ENCODE measurements around the gene PDE5A. TPM values are rescaled to one million over a fixed set of nuclear protein-coding genes. Genes with fewer than 3 reads are reported as not detected.

The PDE5A gene
- polyA plus RNA-seq, 6 donors from 2014 or later, result 0.46 to 2.5 (median 1.9) TPM

DNA sequence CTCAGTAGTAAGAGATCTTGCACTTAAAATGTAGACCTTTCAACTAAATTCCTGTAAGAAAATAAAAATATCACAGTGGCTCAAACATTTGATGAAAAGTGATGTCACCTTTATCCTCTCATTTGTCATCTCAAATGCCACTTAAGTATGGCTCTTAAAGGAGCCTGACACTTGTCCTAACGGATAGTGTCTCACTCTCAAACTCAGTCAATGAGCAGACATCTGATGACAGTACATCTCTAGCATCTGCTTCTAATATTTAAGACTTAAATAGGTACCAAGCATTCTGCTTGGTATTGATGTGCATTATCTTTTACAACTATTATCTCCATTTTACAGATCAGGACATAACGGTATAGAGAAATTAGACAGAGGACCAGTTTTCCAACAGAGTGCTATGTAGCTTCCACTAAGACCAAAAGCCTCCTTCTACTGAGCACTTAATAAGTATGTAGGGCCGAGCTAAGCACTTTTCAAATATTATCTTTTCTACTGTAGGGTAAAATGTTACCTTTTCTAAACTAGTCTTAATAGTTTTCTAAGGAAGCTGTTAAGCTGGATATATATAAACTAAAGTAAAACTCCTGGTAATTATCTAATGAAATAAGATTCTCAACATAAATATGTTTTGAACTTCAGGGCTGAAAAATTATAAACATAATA, 110.2 kb downstream of the PDE5A start:
- peaks cover 3 to 5% of the 10 kb centered on the region in 2 donors for H3K36me3 Mint-ChIP-seq
- ATAC-seq (ENCODE audit: low read depth in 2 of 2), result no peak
- no peak overlapping the region for H3K4me3 Mint-ChIP-seq
- H3K27me3 Mint-ChIP-seq, result no peaks in the 10 kb centered on the region
- no peaks in the 10 kb centered on the region for H3K9me3 Mint-ChIP-seq
- no peaks in the 10 kb centered on the region for H3K4me1 Mint-ChIP-seq
- no peak for DNase-seq
- no peak overlapping the region for H3K27ac Mint-ChIP-seq

DNA sequence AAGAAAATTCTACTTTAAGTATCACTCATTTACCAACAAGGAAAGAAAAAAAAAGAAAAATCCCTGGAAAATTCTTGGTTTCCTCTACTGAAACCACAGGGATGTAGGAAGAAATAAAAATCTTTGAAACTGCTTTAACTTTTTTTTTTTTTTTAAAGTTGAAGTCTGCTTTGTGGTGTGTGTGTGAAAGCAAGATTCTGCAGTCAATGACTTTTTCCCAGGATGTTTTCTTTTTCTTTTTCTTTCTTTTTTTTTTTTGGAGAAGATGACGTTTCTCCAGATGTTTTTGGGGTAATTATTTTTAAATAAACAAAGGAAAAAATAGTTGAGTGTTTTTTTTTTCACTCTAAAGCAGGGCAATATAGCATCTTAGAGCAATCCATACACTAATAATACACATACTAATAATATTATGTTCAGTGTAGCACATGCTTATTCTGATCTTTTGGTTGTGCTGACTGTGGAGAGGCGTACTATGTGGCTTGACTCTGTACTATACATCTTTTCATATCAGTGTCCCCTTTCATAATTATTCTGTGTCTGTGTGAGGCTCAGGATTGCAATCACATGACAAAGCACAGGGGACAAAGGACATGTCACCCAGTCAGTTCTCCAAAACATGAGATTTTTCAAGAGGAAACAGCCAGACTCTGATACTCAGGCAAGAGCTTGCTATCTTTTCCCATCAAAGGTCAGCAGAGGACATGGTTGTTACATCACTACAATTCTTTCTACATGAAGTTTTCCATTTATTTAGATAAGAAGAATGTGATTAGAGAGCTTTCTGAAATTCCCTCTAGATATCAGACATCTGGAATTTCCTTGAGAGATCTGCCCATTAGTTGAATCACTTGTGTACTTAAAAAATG, 111.0 kb downstream of the PDE5A start:
- Mint-ChIP-seq H3K36me3 (peaks cover 5 to 11% of the 10 kb centered on the region in 2 donors), H3K27ac (no peak overlapping the region), H3K27me3 (no peaks in the 10 kb centered on the region), H3K4me3 (no peak overlapping the region), H3K4me1 (no peaks in the 10 kb centered on the region), H3K9me3 (no peaks in the 10 kb centered on the region)
- ATAC-seq (ENCODE audit: low read depth in 2 of 2), result no peak
- no peak for DNase-seq

DNA sequence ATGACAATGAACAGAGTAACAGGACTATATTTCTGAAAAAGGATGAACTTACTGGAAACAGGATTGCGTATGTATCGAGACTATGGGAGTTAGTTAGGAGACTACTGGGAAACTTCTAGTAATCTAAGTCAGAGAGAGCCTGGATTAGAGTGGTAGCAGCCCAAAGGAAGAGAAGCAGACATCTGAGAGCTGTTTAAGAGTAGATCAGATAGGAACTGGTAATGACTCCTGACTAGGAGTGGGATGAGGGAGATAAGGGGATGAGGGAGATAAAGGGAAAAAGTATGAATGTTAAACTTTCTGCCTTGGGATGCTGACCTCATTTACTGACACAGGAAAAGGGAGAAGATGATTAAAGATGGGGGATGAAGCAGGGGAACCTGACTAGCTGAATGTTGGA, 116.2 kb downstream of the PDE5A start:
- Mint-ChIP-seq H3K4me3 (no peak overlapping the region), H3K36me3 (peaks cover 4 to 17% of the 10 kb centered on the region in 2 donors), H3K9me3 (no peaks in the 10 kb centered on the region), H3K27ac (peak overlapping the region in 1 of 6 donors; percentile 26), H3K27me3 (no peaks in the 10 kb centered on the region), H3K4me1 (no peaks in the 10 kb centered on the region)
- DNase-seq (no peak), ATAC-seq (ENCODE audit: low read depth in 2 of 2) (no peak)

GRCh38 chr4:119510395-119511149, 118.0 kb downstream of the PDE5A start:
- Mint-ChIP-seq H3K27me3 (no peaks in the 10 kb centered on the region), H3K9me3 (no peaks in the 10 kb centered on the region), H3K27ac (no peak overlapping the region), H3K4me1 (no peaks in the 10 kb centered on the region), H3K4me3 (no peak overlapping the region), H3K36me3 (peaks cover 4 to 17% of the 10 kb centered on the region in 2 donors)
- no peak for DNase-seq
- ATAC-seq (ENCODE audit: low read depth in 2 of 2), result no peak

- H3K27ac Mint-ChIP-seq, result peak overlapping the region in 1 of 6 donors; percentile 49
- no peak for DNase-seq
- peaks cover 12 to 13% of the 10 kb centered on the region in 2 donors for H3K36me3 Mint-ChIP-seq
- H3K27me3 Mint-ChIP-seq, result no peaks in the 10 kb centered on the region
- H3K4me3 Mint-ChIP-seq, result no peak overlapping the region
- no peaks in the 10 kb centered on the region for H3K9me3 Mint-ChIP-seq
- no peak for ATAC-seq (ENCODE audit: low read depth in 2 of 2)
- H3K4me1 Mint-ChIP-seq, result no peaks in the 10 kb centered on the region
These were observed 120.3 kb downstream of the PDE5A start for GRCh38 chr4:119508281-119508680.

DNA sequence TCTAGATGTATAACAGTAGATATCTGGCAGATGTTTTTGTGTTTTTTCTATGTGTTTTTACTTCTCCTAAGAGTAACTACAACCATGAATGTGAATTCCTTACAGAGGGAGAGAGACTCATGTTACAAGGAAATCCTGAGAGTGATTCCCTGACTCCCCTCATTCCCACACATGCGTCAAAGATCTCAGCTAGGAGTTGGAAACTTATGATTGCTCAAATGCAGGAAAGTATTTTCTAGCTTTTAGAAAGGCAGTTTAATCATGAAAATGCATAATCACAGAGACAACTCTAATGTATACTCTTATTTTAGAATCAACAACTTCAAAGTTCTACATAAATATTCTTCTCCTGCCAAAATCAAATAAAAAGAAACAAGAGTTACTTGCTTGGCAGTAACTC, 121.8 kb downstream of the PDE5A start:
- ATAC-seq (ENCODE audit: low read depth in 2 of 2) (no peak), DNase-seq (no peak)
- no peak overlapping the region for H3K27ac Mint-ChIP-seq
- no peaks in the 10 kb centered on the region for H3K9me3 Mint-ChIP-seq
- peaks cover 0 to 8% of the 10 kb centered on the region in 2 donors for H3K36me3 Mint-ChIP-seq
- no peaks in the 10 kb centered on the region for H3K4me1 Mint-ChIP-seq
- no peak overlapping the region for H3K4me3 Mint-ChIP-seq
- no peaks in the 10 kb centered on the region for H3K27me3 Mint-ChIP-seq

DNA sequence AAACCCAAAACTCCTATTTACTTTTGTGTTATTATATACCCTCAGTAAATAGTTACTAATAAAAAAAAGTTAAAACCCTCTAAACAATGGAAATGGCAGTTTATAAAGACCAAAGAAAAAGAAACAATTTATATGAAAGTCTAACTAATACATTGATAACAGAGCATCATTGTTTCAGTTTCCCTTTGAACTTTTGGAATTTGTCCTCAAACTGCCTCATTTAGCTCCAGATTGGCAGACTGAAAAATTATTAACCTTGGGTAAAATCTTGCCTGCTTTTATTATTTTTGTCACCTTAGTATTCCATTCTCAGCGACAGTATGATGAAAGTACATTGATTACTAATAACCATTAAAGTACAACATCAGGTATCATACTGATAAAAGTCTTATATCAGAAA, 124.0 kb downstream of the PDE5A start:
- Mint-ChIP-seq H3K27ac (no peak overlapping the region), H3K4me3 (no peak overlapping the region), H3K36me3 (peaks cover 6 to 11% of the 10 kb centered on the region in 2 donors), H3K4me1 (no peaks in the 10 kb centered on the region), H3K9me3 (no peaks in the 10 kb centered on the region), H3K27me3 (no peaks in the 10 kb centered on the region)
- DNase-seq, result no peak
- ATAC-seq (ENCODE audit: low read depth in 2 of 2), result no peak

- no peak for ATAC-seq (ENCODE audit: low read depth in 2 of 2)
- Mint-ChIP-seq H3K36me3 (peaks cover 6 to 21% of the 10 kb centered on the region in 2 donors), H3K4me1 (no peaks in the 10 kb centered on the region), H3K4me3 (no peak overlapping the region), H3K27ac (no peak overlapping the region), H3K9me3 (no peaks in the 10 kb centered on the region), H3K27me3 (no peaks in the 10 kb centered on the region)
- DNase-seq, result no peak
These were observed 126.9 kb downstream of the PDE5A start for GRCh38 chr4:119501740-119502139.

- no peaks in the 10 kb centered on the region for H3K9me3 Mint-ChIP-seq
- H3K36me3 Mint-ChIP-seq, result peaks cover 6 to 18% of the 10 kb centered on the region in 2 donors
- peak overlapping the region in 1 of 6 donors; percentile 10 for H3K27ac Mint-ChIP-seq
- ATAC-seq (ENCODE audit: low read depth in 2 of 2) (no peak), DNase-seq (no peak)
- no peak overlapping the region for H3K4me3 Mint-ChIP-seq
- H3K4me1 Mint-ChIP-seq, result no peaks in the 10 kb centered on the region
- H3K27me3 Mint-ChIP-seq, result no peaks in the 10 kb centered on the region
These were observed 130.1 kb downstream of the PDE5A start for GRCh38 chr4:119498527-119498926.

- Mint-ChIP-seq H3K27me3 (no peaks in the 10 kb centered on the region), H3K36me3 (peaks cover 0 to 9% of the 10 kb centered on the region in 2 donors), H3K9me3 (no peaks in the 10 kb centered on the region), H3K4me1 (no peaks in the 10 kb centered on the region), H3K27ac (no peak overlapping the region), H3K4me3 (no peak overlapping the region)
- DNase-seq, result no peak
- no peak for ATAC-seq (ENCODE audit: low read depth in 2 of 2)
These were observed 134.7 kb downstream of the PDE5A start for GRCh38 chr4:119493886-119494285.

DNA sequence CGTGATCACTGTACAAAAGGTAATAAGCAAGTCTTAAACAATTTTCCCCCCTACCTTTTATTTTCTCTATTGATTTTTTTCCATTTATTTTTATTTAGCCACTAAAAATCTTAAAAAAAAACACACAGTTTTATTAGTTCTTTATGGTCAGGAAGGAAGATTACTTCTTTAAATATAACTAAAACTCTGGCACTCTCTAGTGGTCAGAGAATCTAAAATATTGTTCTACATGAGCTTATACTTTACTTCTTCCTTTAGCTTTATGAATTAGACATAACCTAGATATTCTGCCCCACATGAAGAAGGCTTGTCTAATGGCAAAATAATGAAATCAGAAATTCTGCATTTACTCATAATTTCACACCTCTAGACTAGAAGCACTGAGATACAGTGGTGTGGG, 135.2 kb downstream of the PDE5A start:
- no peak for DNase-seq
- no peak for ATAC-seq (ENCODE audit: low read depth in 2 of 2)
- H3K4me1 Mint-ChIP-seq, result no peaks in the 10 kb centered on the region
- no peaks in the 10 kb centered on the region for H3K27me3 Mint-ChIP-seq
- no peaks in the 10 kb centered on the region for H3K9me3 Mint-ChIP-seq
- H3K27ac Mint-ChIP-seq, result no peak overlapping the region
- no peak overlapping the region for H3K4me3 Mint-ChIP-seq
- peaks cover 0 to 5% of the 10 kb centered on the region in 2 donors for H3K36me3 Mint-ChIP-seq

- no peaks in the 10 kb centered on the region for H3K4me1 Mint-ChIP-seq
- DNase-seq, result no peak
- H3K36me3 Mint-ChIP-seq, result peaks cover 0 to 4% of the 10 kb centered on the region in 2 donors
- H3K4me3 Mint-ChIP-seq, result no peak overlapping the region
- no peak overlapping the region for H3K27ac Mint-ChIP-seq
- peaks cover 0 to 3% (median 0%) of the 10 kb centered on the region in 7 donors for H3K9me3 Mint-ChIP-seq
- no peaks in the 10 kb centered on the region for H3K27me3 Mint-ChIP-seq
- no peak for ATAC-seq (ENCODE audit: low read depth in 2 of 2)
These were observed 138.3 kb downstream of the PDE5A start for GRCh38 chr4:119490335-119490734.

GRCh38 chr4:119489305-119489704, 139.3 kb downstream of the PDE5A start:
- Mint-ChIP-seq H3K9me3 (peaks cover 0 to 7% (median 3%) of the 10 kb centered on the region in 7 donors), H3K4me3 (no peak overlapping the region), H3K4me1 (no peaks in the 10 kb centered on the region), H3K27ac (peak overlapping the region in 1 of 6 donors; percentile 35), H3K27me3 (no peaks in the 10 kb centered on the region), H3K36me3 (peaks cover 0 to 2% of the 10 kb centered on the region in 2 donors)
- DNase-seq, result no peak
- no peak for ATAC-seq (ENCODE audit: low read depth in 2 of 2)

Measured in naive B cell (primary cell).